Inflammatory macrophage treated with lipopolysaccharide for 1 hour (primary cell): ENCODE results near the gene DUSP2.

ENCODE experiments used
- DNase-seq, 2 donors: peaks; one replicate each; pipeline ENCODE4 v3.0.0-alpha.2; 2020 to 2022

Gene DUSP2, protein sequence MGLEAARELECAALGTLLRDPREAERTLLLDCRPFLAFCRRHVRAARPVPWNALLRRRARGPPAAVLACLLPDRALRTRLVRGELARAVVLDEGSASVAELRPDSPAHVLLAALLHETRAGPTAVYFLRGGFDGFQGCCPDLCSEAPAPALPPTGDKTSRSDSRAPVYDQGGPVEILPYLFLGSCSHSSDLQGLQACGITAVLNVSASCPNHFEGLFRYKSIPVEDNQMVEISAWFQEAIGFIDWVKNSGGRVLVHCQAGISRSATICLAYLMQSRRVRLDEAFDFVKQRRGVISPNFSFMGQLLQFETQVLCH

DNA sequence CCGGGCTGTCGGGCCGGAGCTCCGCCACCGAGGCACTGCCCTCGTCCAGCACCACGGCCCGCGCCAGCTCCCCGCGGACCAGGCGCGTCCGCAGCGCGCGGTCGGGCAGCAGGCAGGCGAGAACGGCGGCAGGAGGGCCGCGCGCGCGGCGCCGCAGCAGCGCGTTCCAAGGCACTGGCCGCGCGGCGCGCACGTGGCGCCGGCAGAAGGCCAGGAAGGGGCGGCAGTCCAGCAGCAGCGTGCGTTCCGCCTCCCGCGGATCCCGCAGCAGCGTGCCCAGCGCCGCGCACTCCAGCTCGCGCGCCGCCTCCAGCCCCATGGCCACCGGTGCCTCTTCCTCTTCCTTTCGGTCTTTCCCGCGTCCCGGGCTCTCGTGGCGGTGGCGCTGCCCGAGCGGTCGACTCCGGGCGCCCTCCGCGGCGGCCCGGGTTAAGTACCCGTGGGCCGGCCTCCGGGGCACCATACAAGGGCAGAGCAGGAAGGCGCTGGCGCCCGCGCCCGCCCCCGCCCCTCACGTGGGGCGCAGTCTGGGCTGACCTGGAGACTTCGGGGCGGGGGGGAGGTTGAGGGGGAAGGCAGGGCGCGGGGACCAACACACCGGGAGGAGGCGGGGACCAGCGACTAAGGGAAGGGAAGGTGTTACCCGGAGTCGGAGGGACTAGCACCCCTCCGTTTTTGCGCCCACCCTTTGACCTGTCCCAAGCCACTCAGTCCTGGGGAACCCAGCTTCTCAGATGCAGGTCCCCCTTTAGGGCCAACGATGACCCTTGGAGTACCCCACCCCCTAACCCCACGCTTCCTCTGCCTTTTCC, at the start of gene DUSP2:
DUSP2 (minus strand) TSS at position 405 of the 812 bp plus-strand sequence; CDS start at position 319, 86 bp downstream.
- DNase-seq: peak; percentile 94

DNA sequence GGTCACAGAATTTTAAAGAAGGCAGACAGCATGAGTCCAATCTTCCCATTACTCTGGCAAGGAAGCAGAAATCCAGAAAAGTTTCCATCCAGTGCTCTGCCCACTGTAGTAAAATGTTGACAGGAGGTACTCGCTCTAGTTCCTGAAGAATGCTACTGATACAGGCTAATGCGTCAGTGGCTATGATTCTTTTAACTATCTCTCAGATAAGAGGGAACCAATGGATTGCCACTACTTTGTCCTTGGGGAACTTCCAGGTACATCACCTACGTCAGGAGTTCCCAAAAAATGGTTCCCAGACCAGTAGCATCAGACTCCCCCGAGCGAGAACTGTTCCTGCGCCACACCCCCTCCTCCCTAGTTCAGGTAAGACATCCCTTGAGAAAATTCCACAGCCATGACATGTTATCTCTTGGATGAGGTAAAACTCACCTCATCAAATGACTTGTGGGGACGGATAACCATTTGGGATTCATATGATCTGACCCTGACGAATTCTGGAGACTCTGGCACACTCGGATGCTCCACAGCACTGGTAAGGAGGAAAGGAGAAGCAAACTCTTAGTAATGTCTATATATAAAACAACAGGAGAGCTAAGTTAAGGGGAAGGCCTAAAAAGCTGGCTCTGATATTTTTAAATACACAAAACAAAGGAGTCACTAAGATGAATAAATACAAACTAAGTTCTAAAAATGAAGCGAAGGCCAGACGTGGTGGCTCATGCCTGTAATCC, 46.9 kb upstream of the DUSP2 start:
- no peak for DNase-seq

DNA sequence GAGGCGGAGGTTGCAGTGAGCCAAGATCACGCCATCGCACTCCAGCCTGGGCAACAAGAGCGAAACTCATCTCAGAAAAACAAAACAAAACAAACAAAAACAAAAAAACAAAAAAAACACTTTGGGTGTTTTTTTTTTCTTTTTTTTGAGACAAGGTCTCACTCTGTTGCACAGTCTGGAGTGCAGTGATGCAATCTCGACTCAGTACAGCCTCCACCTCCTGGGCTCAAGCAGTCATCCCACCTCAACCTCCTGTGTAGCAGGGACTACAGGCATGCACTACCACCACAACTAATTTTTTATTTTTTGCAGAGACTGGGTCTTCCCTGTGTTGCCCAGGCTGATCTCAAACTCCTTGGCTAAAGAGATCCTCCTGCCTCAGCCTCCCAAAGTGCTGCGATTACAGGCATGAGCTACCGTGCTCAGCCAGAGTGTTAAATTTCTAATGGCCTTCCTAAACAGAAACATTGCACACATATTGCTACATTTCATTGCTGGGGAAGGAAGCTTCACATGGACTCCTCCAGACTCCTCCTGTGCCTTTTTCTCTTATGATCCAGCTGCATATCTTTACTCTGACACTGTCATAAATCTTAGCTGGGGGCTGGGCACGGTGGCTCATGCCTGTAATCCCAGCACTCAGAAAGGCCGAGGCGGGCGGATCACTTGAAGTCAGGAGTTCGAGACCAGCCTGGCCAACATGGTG, 43.7 kb upstream of the DUSP2 start:
- no peak for DNase-seq

DNA sequence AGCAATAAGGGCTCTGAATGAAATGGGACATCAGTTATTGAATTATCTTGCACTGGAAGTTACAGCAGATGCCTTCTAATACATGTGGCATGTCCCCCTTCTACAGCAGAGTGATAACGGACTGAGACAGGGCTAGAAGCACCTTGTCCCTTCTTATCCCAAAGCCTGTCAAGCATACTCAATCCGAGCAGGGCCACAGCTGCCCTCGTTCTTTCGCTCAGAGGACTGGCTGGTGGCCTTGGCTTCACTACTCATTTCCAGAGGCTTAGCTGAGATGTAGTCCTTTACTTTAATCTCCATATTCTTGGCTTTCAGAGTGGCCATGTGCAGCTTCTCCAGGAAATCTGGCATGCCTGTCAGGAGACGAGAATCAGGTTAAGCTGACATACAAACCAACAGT, 41.3 kb upstream of the DUSP2 start:
- DNase-seq: no peak

DNA sequence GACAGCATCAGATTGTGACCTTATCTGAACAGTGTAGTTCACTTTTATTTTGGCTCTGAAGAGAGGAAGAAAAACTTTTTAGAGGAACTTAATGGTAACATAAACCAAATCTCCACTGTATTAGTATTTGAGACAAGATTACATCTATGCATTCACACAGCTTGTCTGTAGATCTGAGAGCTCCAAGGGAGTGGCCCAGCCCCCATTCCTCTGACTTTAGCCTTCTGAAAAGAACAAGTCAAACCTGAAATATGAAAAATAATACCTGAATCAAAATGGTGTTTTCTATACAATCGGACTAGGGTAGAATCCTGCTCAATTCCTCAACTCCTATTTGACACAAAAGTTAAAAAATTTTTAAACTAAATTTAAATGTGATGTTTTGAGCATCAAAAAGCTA, 40.3 kb upstream of the DUSP2 start:
- no peak for DNase-seq

DNA sequence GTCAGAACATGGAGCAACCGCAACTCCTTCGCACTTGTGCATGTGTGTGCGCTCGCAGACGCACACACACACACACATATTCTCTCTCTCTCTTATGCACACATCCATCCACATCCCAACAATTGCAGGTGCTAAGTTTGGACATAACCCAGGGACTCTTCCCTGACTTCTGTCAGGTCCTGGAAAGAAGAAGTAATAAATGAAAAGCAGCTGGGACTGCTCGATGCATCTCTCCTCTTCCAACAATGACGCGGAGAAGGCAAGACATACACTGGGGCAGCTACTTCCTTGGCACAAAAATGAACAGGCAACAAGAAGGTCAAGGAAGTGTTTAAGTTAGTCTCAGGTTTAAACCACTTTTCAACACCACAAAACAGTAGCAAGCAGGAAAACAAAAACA, 39.7 kb upstream of the DUSP2 start:
- DNase-seq: no peak

DNA sequence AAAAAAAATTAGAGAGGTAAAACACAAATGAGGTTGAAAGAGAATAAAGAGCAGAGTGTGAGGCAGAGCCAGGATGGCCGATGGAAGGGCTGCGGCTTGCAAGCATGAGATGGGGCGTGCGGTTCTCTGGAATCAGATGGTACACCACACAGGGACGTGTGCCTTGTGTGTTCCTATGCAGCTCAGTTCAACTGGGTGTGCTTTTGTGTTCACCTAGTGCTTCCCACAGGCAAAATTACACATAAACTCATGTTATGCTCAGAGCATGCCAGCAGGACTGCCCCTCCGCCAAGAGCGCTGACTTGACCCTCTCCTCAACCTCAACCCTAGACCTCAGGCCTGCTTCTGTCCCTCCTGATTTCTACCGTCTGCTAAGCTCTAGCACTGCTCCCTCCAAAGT, 38.9 kb upstream of the DUSP2 start:
- DNase-seq: no peak

DNA sequence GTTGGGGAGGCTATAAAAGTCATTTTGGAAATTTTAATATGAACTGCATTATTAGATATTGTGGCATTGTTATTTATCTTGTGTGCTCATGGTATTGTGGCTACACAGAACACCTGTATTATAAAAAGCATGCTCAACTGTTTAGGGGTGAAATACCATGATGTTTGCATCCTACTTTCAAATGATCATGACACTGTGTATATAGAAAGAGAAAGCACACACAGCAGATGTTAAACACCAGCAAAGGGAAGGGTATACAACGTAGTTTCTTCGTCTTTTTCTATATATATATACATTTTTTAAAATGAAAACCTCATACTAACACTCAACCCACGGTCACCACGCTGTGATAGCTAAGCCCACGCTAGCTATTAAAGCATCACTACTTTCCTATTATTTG, 36.3 kb upstream of the DUSP2 start:
- no peak for DNase-seq

DNA sequence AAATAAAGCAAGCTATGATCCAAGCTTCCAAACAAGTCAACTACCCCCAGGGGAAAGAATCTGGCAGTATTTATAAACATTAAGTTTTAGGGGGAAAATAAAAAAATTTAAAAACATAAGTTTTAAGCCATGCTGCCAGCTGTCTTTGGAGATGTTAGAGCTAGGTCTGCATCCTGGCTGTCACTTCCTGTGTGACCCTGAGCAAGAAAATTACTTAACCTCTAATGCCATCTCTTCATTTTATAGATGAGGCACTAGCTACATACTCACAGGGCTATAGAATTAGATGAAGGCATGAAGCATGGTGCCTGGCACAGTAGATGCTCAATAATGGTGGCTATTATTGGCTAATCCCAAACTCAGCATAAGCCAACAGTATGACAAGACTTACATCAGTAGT, 35.3 kb upstream of the DUSP2 start:
- no peak for DNase-seq

DNA sequence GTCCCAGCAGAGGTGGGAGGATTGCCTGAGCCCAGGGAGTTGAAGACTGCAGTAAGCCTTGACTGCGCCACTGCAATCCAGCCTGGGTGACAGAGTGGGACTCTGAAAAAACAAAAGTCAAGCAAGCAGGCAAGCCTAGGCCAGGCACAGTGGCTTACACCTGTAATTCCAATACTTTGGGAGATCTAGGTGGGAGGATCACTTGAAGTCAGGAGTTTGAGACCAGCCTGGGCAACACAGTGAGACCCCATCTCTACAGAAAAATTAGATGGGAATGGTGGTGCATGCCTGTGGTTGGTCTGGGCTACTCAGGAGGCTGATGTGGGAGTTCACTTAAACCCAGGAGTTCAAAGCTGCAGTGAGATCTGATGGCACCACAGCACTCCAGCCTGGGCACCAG, 34.8 kb upstream of the DUSP2 start:
- no peak for DNase-seq

DNA sequence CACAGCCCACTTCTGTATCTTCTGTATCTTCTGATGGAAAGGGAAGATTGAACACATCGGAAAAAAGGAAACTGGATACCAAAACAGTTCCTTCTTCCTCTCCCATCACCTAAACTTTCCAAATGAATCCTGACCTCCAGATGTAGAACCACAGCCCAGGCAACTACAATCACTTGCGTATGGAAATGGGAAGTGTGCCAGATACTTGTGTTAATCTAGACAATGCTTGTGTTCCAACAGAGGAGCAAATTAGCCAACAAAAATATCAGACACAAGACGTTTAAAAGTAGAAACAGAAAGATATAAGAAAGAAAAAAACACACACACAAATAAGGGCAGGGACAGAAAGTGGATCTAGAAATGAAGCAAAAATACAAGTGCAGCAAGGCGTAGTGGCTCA, 31.4 kb upstream of the DUSP2 start:
- DNase-seq: no peak

DNA sequence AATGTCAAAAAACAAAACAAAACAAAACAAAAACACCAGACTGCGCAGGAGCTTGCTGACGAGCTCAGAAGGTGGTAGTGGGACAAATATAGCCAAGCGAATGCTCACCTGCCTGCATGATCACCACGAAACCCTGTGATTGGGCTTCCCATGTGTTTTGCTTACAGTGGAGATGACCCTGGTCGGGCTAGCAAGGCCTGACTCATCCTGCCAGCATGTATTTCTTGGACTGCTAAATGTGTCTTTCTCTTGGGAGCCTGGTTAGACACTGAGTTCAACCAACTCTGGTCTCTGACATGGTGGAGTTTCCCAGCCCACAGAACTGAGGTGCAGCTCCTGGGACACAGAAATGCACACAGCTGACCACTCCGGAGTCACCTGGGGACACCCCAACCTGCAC, 30.7 kb upstream of the DUSP2 start:
- no peak for DNase-seq

DNA sequence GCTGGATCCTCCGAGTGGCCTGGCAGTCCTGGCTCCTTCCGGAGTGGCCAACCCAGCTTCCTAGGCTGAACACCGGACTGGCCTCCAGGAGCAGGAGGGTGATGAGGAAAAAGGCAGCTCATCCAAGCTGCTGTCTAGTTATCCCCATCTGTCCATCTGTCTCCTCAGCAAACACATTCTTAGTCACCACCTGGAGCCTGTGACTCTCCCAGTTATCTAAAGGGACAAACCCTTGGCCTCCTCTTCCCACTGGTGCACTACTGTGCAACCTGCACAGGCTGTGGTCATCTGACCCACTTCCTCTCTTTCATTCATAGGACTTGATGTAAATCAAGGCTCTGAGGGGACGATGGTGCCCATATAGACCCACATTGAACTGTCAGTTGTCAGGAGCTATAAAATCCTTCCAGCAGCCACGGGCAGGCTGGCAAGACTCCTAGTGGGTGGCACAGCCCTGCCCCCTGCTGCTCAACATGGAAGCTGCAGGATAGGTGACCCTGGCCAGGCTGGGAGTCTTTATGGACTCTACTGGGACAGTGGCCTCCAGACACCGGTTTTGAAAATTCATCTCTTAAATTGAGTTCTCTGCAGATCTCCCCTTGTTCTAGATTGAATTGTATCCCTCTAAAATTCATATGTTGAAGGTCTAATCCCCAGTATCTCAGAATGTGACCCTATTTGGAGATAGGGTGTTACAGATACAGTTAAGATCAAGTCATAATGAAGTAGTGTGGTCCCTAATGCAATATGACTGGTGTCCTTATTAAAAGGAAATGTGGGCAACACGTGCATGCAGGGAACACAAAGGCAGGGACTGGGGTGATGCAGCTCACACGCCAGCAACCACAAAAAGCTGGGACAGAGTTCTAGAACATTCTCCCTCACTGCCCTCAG, 29.3 kb upstream of the DUSP2 start:
- DNase-seq: peak; percentile 64 to 93

DNA sequence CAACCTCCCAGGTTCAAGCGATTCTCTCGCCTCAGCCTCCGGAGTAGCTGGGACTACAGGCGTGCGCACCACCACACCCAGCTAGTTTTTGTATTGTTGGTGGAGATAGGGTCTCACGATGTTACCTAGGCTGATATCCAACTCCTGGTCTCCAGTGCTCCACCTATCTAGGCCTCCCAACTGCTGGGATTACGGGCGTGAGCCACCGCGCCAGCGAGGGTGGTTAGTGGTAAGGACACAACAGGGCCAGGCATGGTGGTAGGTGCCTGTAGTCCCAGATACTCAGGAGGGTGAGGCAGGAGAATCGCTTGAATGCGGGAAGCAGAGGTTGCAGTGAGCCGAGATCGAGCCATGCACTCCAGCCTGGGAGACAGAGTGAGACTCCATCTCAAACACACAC, 26.6 kb upstream of the DUSP2 start:
- DNase-seq: no peak

DNA sequence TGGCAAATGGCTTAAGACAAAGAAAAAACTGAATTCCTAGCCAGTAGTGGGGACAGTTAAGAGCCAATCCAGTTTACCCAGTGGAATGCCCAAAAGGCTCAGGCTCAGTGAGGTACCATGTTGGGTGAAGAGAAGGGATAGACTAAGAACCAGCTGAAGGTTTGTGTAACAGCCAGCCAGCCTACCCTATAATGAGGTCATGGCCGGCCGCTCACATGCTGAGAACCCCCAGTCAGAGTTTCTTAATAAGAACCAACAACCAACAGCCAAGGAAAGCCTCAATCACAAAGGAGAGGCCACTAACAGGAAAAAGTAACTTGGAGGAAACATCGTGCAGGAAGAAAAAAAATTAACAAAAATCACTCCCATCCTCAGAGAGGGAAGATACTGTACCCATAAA, 25.4 kb upstream of the DUSP2 start:
- peak; percentile 25 to 71 for DNase-seq

DNA sequence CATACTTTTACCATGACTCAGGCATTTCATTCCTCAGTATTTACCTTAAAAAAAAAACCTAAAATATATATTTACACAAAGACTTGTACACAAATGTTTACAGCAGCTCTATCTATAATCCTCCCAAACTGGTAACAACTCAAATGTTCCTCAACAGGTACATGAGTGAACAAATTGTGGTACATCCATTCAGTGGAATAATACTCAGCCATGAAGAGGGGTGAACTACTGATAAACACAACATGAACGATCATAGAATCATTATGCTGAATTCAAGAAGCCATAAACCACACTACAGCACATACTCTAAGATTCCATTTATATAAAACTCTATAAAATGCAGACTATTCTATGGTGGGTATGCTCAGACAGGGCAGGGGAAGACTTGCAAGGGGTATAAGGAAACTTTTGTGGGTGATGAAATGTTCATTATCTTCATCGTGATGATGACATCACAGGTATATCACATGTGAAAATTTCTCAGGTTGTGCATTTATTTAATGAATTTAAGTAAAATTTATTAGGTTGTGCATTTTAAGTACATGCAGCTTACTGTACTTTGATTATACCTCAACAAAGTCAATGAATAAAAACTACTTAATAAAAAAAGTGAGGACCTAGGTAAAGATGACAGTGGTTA, 24.7 kb upstream of the DUSP2 start:
- DNase-seq: no peak

DNA sequence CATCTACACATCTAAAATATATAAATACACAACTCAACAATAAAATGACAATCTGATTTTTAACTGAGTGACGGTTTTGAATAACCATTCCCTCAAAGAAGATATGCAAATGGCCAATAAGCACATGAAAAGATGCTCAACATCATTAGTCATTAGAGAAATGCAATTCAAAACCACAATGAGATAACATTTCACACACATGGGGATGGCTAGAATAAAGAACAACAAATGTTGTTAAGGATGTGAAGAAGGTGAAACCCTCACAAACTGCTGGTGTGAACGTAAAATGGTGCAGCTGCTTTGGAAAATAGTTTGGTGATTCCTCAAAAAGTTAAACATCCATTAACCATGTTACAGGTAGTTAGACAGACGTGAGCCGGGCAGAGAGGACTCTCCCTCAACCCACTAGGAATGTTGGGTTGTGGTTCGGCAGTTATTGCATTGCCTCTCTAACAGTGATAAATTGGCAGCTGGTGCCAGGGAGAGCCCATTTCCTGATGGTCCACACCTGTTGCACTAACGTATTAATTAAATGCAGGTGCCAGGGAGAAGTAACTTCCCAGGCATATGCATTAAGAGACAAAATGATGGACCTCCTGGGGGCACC, 22.3 kb upstream of the DUSP2 start:
- no peak for DNase-seq

DNA sequence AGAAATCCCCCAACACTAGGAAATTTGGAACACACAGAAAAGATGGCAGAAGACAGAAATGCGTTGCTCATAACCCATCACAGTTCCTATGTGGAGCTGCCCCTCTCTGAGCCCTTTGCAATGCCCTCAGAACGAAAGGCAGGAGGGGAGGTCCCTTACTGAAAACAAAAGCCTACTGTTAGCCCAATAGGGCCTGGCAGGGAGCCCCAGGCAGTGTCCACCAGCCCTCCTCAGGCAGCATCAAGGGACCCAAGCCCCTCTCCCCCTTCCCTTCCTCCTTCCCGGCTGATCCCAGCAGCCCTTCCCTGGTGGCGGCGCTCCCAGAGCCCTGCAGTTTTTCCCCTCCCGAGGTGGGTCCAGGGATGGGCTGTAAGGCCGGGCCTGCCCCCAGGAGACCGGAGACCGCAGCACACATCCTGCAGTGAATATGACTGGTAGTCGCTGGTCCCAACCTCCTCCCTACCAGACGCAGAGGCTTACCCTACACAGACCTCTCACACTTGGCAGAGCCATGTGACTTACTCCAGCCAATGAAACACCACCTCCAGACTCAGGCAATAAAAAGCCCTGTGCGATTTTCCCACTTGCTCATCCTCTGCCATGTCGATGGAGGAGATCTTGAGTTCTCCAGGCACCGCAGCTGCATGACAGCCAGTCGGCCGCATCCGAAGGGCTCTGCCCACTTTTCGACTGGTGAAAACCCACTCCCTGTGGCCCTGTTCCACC, 19.4 kb upstream of the DUSP2 start:
- DNase-seq: no peak

DNA sequence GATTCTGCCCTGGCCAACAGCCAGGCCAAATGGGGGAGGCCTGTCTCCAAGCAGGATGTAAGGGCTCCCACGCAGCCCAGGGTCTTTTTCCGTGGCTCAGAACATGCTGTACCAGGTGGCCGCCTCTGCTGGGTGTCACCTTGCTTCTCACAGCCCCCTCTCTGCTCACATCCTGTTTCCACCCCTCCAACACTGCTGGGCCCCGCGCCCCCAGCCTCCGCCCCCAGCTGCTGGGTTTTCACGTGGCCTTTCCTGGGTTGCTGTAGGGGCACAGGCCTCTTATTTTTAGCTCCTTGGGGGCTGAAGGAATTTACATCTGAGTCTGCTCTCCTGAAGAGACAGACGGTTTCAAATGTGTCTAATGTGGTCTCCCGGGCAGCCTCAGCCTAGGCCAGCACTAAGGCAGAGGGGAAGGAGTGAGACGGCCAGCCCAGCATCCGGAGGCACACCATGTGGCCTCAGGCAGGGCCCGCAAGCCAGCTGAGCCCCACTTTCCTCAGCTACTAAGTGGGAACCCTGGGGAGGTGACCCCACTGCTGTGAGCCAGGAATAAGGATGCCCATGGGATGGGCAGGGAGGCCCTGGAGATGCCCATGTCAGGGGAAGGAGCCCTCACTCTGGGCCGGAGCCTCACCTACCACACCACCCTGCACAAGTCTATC, 18.7 kb upstream of the DUSP2 start:
- DNase-seq: peak in 1 of 2 donors; percentile 40

DNA sequence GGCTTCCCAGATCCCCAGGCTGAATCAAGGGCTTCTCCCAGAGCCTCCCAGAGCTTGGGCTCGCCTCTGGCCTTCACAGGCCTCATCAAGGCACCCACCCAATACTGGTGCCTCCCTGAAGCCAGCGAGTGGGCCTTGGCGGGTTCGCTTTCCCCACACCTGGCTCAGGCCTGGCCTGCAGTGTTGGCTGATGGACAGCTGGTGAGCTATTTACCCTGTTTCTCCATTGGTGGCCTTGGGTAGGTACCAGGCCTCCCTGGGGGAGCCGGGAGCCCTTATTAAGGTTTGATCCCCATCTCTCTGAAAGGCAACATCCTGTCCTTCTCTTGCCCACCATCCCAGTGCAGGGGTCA, 18.2 kb upstream of the DUSP2 start:
- DNase-seq: no peak
